ENCODE data around the gene HSPA12A.

Gene HSPA12A

DNA sequence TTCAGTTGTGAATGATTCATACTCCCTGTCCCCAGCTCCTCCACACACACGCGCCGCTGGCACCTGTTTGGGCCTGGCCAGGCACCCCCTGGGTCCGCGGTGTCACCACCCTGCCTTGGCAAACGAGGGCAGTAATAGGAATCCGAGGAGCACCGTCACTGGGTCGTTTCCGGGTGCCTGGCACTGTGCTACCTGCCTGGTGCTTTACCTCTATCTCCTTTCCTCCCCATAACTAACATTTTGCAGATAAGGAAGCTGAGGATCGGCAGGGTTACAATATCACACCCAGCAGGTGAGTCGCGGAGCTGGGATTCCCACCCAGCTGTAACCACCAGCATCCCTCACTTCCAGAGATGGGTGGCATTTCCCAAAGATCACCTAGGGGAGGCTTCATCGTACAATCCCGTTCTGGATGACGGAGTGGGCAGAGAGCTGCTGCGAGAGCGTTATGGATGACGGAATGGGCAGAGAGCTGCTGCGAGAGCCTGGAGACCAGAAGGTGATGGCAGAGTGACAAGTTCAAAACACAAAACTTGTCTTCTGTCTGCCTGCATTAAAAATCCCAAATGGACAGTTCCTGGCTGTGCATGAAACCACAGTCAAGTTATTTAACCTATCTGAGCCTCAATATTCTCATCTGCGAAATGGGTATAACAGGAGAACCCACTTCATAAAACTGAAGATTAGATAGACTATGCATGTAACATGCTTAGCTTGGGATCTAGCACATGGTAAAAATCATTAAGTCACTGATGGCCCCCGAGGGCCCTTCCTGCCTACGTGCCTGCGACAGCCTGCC lies 1.1 kb upstream of the HSPA12A start:
- no peak for DNase-seq

DNA sequence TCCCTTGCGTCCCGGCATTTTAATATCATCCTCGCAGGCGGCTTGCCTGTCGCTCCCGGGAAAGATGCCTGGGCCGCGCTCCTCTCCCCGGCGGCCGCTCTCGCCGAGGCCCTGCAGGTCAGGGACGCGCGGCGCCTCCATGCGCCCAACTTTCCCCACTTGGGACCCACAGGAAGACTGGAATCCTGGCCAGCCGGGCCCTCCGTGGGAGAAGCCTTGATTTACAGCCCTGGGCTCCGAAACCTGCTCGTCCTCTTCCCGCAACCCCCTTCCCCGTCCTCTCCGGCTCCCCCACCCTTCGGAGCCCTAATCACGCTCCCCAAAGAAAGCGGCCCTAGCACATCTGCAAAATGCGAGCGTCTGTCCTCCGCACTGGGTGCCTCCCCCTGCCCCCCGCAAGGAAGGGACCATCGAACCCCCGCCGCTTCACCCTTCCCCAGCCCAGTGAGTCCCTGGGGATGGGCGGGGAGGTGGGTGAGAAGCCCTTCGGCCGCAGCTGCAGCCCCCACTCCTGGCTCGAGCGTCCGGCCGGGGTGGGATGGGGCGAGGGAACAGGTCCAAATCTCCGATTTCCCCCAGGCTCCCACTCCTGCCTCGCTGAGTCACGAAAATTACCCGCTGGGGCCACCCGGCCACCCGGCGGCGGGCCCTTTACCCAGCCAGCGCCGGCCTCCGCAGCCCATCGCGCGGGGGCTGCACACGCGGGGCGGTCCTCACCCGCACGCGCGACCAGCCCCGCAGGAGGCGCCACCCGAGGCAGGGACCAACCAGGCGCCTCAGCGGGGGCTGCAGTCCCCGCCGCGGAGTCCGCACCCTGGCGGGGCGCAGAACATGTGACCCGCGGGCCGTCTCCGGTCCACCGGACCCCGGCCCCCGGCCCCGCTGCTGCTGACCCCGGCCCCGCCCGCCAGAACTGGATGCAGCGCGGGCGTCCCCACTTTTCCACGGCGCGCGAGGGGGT lies 695 bp downstream of the HSPA12A start:
- DNase-seq: no peak

DNA sequence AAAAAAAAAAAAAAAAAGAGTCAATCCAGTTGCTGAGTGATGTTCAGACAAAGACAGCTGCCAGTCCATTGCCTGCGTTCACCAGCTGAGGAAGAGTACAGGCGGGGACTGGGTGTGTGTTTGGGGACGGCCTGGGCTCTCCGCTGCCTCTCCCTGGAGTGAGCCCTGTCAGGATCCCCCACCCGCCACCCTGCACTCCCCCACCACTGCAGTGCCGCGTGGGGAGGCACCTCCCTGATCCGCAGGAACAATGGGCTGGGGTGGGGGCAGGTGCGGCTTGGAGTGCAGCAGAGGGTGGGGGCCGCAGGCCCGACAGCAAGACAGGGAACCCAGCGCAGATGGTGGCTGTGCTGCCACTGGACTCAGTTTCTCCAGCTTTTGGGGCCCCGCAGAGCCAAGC lies 1.4 kb downstream of the HSPA12A start:
- DNase-seq: no peak

DNA sequence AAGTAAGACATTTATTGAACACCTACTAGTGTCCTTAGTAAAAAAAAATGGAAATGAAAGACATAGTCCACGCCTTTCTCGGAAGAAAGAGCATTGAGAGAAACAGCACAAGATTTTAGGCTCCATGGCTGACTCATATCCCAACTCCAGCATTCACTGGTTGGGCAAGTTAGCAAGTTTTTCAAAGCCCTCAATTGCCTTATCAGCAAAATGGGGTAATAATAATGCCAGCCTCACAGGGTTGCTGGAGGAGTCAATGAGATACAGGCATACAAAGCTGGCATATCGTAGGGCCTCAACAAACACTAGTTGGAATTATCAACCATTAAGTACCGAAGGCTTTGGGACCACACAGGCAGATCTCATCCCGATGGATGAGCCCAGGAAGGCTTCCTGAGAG lies 4.0 kb downstream of the HSPA12A start:
- DNase-seq: no peak

DNA sequence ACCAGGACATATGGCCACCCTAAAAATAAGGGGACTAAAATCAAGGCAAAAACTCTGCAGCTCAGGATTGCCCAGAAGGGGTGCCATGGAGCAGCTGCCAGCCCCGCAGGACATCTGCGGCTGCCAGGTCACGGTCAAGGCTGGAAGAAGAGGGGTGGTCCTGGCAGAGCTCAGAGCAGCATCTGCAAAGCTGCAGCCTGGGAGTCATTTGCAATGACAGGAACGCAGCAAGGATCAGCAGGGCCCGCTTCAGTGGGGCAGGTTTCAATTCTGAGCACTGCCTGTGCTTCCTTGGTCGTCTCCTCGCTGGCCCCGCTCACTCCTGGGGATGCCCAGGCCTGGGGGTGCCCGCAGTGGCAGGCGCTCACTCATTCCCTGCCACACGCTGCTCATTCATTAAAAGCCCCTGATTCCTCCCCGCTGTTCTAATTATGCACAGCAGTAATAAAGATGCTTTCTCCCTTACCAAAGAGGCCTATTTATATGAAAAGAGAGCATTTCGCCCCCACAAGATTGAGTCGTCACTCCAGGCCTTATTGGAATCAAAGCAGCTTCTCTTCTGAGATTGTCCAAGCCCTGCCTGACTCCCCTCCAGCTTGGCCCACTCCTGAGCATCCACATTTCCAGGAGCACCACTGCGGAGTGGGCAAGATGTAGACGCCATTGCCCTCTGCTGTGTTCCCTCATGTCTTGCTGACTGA lies 4.6 kb downstream of the HSPA12A start:
- peak in 1 of 2 experiments; percentile 58 for DNase-seq

DNA sequence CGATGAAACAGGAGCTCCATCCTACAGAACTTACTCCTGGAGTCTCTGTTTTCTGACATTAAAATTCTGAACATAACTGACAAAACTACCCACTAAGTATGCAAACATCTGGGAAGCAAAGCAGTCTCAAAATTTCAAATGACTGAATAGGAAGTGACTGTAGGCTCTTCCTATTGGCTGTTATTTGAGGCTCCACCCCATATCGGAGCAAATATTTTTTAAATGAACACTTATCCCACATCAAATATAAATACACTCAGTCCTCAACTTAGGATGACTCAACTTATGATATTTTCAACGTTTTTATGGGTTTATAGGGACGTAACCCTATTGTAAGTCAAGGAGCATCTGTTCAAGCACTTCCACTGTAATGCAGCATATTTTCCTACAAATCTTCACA lies 8.8 kb downstream of the HSPA12A start:
- DNase-seq: no peak

DNA sequence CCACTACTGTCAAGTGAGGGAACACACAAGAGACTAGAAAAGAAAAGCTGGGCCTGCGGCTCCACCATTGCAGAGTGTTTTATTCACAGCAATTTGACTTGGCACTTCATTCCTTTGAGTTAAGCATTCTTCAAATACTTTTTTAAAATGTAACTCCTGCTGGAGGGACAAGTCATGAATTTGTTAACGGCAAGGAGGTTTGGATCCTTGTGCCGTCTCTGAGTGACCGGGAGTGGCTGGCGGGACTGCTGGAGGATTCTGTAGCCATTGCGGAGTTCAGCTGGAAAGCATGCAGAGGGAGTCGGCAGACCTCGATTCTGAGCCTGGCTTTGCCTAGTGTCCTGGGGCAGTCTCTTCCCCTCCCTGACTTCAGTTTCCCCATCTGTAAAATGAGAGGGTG lies 9.8 kb downstream of the HSPA12A start:
- no peak for DNase-seq

DNA sequence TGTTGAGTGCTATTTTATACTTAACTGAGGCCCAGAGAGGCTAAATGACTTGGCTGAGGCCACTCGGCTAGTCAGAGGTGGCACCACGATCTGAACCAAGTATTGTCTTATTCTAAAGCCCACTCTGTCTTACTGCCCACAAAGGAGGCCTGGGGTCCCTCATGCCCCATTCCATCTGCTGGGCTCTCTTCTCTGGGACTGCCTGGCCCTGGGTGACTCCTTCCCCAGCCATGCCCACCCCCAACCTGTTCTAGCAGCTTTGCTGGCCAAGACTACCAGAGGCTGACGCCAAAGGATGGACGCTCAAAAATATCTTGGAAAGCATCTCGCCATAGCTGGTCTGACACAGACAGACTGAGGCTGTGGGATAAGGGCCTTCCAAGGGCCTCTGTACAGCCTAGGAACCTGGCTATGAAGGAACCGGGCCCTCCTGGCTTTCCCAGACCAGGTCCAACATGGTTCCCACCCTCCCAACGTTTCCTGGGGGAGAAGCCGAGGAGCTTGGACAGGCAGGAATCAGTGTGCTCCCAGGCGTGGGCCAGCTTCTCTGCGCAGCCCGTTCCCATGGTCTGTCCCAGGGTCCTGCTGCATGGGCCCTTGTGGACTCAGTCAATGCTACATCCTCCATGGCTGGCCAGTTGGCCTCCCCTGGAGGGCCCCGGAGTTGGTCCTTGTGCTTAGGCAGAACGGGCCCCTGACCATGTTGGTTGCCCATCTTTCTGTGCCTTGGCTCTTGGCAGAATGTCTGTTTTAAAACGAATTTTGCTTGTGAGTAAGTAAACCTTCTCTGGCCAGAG lies 11.7 kb downstream of the HSPA12A start:
- DNase-seq: no peak

DNA sequence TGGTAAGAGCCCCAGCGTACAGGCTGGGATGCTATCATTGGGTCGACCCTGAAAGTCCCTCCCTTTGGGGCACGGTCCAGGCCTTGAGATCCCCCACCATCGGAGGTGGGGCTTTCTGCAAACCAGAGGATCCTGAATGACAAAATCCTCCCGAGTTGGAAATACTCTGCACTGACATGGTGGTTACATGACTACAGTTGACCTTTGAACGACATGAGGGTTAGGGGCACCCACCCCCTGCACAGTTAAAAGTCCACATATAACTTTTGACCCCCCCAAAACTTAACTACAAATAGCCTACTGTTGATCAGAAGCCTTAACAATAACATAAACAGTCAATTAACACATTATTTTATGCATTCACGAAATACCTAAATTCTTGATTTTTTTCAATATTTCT lies 13.1 kb downstream of the HSPA12A start:
- DNase-seq: no peak

DNA sequence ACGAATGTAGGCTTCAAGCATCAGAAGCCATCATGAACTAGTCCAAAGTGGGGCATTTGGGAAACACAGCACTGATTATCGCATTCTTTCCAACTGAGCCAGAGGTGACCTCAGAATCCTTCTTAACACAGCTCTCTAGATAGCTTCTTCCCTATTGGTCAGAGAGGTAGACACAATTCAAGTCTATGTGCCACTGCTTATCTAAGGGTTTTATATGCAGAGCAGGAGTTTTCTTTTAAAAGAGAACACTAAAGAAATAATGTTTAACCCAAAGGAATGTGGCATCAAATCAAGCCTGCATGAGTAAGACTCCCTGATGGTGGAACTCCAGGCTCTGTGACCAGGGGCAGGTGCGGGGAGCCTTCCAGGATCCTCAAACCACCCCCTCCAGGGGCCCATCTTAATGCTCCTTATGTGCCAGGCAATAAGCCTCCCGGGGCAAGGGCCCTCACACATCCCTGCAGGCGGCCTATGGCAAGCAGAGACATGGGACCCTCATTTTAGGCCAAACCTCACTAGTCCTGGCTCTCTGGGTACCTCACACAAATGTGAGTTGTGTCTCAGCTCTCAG lies 13.8 kb downstream of the HSPA12A start:
- DNase-seq: no peak

DNA sequence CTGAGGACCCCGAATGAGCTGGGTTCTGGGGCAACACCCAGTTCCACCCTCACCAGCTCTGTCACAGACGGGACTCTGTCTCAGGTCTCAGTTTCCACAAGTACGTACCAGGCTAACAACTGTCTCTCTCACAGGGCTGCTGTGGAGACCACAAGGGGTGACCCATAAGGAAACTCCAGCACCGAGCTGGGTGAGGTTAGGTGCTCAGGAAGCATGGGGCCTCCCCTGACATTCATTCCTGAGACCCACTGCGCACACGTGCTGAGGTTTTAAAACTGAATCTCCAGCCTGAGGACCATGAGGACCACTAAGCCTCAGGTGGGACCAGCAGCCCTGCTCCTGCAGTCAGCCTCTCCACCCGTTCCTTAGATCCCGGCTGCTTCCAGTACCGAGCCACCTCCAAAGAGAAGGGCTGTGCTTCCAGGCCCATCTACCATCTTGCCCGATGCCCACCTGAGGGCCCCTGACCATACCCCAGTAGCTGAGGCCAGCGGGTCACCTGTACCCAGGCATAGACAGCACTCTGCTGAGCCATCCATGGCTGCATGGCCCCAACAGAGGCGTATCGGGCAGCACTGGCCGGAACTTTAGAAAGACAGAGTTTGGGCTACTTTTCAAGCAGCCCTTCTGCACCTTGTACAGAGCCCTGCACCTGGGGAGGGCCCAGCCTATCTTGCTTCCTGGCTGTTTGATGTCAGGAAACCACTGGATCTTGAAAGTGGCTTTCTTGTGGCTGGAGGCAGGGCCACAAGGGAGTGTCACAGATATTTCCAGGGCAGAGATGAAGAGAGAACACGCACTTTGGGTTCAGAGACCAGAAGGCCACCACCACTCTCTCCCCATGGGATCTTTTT lies 18.7 kb downstream of the HSPA12A start:
- DNase-seq: no peak

DNA sequence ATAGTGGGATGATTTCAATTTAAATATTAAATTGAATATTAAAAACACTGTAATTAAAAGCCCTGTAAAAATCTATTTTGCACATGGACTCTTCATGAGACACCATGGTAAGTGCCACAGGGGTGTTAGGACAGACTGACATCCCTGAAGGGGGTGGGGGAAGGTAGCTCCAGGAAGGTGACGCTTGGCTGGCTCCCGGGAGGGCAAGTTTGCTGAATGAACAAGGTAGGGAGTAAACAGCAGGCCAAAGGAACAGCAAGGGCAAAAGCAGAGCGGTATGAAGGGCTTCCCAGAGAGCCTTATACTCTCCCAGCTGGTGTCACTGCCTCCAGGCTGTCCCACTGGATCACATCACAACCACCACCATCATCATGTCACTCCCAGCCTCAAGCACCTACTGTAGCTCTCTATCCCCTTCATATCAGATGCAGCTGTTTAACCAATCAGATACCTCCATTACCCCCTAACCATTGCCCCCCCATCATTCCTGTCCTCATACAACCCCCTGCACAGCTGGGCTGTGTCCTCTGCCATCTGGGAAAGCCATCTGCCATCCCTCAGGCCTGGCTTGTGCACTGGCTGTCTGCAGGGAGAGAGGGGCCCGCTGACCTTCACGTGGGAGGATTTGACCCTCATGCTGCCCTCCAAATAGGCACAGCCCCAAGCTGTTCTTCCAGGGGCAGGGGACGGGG lies 19.5 kb downstream of the HSPA12A start:
- no peak for DNase-seq

DNA sequence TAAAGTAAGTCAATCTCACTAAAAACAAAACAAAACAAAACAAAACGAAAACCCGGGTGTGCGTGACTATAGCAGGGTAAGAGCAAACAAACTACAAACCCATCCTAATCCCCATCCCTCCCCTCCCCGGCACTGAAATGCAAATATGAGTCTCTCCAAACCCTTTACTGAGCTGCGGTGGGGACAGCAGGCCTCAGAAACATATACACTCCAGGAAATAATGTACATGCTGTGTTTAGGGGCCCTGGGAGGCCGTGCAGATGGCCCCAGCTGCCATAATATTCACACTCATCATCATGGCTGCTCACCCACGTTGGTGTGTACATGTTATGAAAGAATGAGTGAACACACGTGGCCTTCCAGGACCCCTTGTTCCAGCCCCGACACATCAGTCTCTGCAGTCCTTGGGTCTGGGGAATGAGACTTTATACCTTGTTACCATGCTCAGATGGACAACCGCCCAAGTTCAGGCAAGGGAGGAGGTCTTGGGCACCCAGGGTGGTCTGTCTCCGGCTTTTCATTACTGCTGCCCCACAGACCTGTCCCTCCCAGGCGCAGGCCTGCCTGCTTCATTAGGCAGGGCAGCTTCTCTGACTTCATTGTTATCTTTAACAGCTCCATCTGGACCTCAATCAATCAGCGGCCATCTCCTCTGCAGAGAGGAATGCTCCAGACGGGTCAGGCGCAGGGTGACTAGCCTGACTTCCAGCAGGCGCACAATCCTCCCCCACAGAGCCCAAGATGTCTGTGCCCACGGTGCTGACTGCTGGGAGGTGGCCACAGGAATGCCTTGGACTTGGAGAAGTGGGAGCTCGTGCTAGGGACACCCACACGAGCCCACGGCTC lies 20.6 kb downstream of the HSPA12A start:
- peak in 1 of 2 experiments; percentile 8 for DNase-seq

DNA sequence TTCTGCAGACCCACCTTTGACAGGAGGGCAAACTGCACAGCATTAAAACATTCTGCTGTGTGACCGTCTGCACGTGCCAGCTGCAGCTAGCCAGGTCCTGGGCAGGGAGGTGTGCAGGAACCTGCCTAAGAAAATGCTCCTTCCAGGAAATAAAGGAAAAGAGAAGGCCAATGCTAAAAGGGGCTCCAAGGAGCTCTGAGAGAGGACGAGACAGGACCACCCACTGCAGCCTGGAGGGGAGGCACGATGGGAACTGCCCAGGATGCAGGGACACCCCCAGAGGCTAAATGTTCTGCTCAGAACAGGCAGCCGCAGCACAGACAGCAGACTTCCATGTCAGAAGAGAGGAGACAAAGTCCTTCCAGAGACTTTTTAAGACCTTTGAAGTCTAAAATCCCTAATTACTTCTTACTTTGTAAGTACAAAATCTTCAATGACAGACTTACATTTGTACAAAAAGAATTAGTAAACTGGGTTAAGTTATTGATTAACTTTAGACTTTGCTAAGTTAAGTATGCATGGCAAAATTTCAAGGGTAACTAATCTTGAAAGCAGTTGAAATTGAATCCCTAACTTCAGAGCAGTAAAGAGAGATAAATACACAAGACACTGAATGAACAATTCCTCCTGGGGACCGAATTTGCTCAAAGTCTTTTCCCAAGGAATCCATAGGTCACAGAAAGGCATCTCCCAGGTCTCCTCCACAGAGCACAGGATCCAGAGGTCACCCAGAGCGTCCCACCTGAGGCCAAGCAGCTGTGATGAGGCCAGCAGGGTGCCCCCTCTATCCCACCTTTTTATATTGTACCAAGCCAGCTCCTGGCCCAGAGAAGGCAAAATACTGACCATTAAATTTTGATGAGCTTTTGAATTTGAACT lies 21.5 kb downstream of the HSPA12A start:
- no peak for DNase-seq

DNA sequence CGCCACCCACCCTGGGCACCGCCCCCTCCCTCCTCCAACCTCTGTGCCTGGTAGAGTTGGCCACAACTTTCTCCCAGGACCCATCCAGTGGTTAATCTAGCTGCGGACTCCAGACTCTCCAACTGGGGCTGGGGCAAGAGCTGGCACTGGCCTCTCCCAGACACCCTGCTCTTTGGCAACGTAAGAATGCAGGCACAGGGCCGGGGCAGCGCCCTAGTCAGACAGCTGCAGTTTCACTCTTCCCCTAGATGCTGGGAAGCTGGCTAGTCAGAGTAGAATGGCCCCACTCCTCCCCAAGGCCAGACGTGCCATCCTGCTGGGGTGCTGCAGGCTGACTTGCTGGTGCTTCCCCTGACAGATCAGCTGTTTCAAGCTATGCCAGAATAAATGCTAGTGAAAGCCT lies 22.1 kb downstream of the HSPA12A start:
- DNase-seq: no peak

DNA sequence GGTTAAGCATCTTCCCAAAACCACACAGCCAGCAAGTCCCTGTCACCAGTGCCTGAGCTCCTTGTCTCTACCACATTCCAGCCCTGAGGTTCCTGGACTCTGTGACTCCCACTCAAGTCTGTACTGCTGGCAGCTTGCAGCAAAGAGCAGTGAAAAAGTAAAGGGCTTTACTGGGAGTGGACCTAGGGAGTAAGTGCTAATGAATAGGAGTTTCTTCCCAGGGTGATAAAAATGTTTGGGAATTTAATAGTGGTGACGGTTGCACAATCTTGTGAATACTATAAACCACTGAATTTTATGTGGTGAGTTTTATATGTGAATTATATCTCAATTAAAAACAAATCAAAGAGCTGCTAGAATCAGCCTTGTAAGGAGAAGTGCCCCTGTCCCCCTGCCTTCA lies 22.6 kb downstream of the HSPA12A start:
- no peak for DNase-seq

DNA sequence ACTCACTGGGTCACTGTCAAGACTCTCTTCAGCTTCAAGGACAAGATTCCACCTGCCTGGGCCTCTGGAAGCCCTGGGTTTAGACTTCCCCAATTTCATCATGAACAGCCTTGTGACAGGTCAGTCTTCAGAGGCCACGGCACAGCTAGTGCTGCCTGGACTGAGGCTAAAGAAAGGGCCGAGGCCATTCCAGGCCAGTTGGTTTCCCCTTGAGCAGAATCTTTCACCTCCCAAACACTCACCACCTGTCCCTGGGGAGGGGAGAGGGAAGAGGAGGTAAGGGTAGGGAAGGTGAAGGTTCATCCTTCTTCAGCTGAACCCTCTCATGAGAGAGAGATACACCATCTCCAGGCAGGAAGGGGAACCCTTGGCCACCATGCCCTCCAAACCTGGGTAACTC lies 24.3 kb downstream of the HSPA12A start:
- no peak for DNase-seq

DNA sequence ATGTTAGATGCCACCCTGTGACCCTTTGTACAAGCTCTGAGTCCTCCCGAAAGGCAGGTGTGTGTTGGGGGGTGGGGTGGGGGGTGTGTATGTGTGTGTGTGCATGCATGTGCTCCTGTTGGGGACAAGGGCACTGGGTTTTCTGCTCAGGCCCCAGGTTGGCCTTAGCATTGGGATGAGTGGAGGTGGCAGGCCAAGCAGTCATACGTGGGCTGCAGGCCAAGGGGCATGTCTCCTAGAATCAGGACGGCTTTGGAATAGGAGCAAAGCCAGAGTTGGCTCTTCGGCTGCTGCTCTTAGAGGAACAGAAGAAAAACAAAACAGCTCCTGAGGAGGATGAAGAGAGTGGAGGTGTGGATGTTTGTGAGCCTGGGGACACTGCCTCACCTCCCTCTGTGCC lies 26.0 kb downstream of the HSPA12A start:
- DNase-seq: no peak
